SK-N-SH treated with all-trans-retinoic acid at 6 μM for 48 hours (cell line): ENCODE data around the gene PPARA.

Experiments
- ARNTL ChIP-seq: fragments of 450-650 bp; formaldehyde crosslinking; IDR thresholded peaks from 2 replicates; pipeline ENCODE4 v1.5.0; 2020; ENCODE audit warnings: low read depth, mild to moderate bottlenecking, moderate library complexity, borderline replicate concordance
- CSDC2 ChIP-seq: fragments of 250-450 bp; sonication (Bioruptor Pico); IDR thresholded peaks from 2 replicates; pipeline ENCODE4 v1.5.0; 2020; ENCODE audit warnings: mild to moderate bottlenecking, moderate library complexity
- OSR1 ChIP-seq: fragments of 250-450 bp; sonication (Bioruptor Pico); IDR thresholded peaks from 2 replicates; pipeline ENCODE4 v1.8.0; 2022; ENCODE audit warnings: moderate library complexity, mild to moderate bottlenecking, inconsistent platforms
- RARB ChIP-seq: fragments of 250-450 bp; sonication (Bioruptor Pico); IDR thresholded peaks from 2 replicates; pipeline ENCODE4 v1.8.0; 2021; ENCODE audit warnings: mild to moderate bottlenecking, moderate library complexity
- SNAI2 ChIP-seq: fragments of 250-450 bp; sonication (Bioruptor Pico); IDR thresholded peaks from 2 replicates; pipeline ENCODE4 v1.5.0; 2020; ENCODE audit warnings: mild to moderate bottlenecking, moderate library complexity
- TCF4 ChIP-seq: fragments of 250-450 bp; sonication (Bioruptor Pico); IDR thresholded peaks from 2 replicates; pipeline ENCODE4 v1.8.0; 2021; ENCODE audit warnings: mild to moderate bottlenecking, moderate library complexity, borderline replicate concordance
- ZC3H10 ChIP-seq: fragments of 250-450 bp; sonication (Bioruptor Pico); IDR thresholded peaks from 2 replicates; pipeline ENCODE4 v1.5.1; 2021; ENCODE audit warnings: mild to moderate bottlenecking, moderate library complexity
- ZFP3 ChIP-seq: fragments of 250-450 bp; sonication (Bioruptor Pico); IDR thresholded peaks from 2 replicates; pipeline ENCODE4 v1.5.0; 2020; ENCODE audit warnings: mild to moderate bottlenecking, moderate library complexity
- ZFP30 ChIP-seq: fragments of 450-650 bp; formaldehyde crosslinking; IDR thresholded peaks from 2 replicates; pipeline ENCODE4 v1.5.0; 2022; ENCODE audit warnings: mild to moderate bottlenecking, moderate library complexity
- ZNF70 ChIP-seq: fragments of 450-650 bp; formaldehyde crosslinking; IDR thresholded peaks from 2 replicates; pipeline ENCODE4 v1.5.0; 2020; ENCODE audit warnings: mild to moderate bottlenecking, moderate library complexity
- TF ChIP-seq, protein P1 (sequence below): fragments of 250-450 bp; sonication (Bioruptor Pico); IDR thresholded peaks from 2 replicates; pipeline ENCODE4 v1.5.1; 2020; ENCODE audit warnings: low read depth, mild to moderate bottlenecking, moderate library complexity
- TF ChIP-seq, protein P2 (sequence below): fragments of 250-450 bp; sonication (Bioruptor Pico); IDR thresholded peaks from 2 replicates; pipeline ENCODE4 v1.8.0; 2021; ENCODE audit warnings: low read depth, mild to moderate bottlenecking, moderate library complexity, borderline replicate concordance
- TF ChIP-seq, protein P3 (sequence below): fragments of 250-450 bp; sonication (Bioruptor Pico); IDR thresholded peaks from 2 replicates; pipeline ENCODE4 v1.8.0; 2020; ENCODE audit warnings: mild to moderate bottlenecking, moderate library complexity, borderline replicate concordance

DNA sequence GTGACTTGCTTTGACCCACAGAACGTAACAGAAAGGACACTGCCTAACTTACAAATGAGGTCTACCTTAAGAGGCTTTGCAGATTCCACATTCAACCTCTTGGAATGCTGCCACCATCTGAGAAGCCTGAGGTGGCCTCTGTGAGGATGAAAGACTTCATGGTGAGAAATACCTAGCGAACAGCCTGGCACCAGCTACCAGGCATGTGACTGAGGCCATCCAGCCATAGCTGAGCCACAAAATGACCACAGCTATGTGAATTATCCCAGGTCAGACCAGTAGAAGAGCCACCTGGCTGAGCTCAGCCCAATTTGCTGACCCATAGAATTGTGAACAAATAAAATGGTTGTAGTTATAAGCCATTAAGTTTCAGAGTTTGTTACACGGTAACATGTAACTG is 37.5 kb downstream of the PPARA start:
- TF ChIP-seq ZFP3 (CRISPR knock-in tag) (no peak), ARNTL (CRISPR knock-in tag) (no peak), RARB (CRISPR knock-in tag) (no peak), OSR1 (no peak), ZNF70 (no peak), TCF4 (CRISPR knock-in tag) (no peak), SNAI2 (CRISPR knock-in tag) (no peak), ZC3H10 (CRISPR knock-in tag) (no peak), ZFP30 (no peak), CSDC2 (CRISPR knock-in tag) (no peak)
- TF ChIP-seq, protein P1, sequence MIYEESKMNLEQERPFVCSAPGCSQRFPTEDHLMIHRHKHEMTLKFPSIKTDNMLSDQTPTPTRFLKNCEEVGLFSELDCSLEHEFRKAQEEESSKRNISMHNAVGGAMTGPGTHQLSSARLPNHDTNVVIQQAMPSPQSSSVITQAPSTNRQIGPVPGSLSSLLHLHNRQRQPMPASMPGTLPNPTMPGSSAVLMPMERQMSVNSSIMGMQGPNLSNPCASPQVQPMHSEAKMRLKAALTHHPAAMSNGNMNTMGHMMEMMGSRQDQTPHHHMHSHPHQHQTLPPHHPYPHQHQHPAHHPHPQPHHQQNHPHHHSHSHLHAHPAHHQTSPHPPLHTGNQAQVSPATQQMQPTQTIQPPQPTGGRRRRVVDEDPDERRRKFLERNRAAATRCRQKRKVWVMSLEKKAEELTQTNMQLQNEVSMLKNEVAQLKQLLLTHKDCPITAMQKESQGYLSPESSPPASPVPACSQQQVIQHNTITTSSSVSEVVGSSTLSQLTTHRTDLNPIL (CRISPR knock-in tag) = no peak
- TF ChIP-seq, protein P2, sequence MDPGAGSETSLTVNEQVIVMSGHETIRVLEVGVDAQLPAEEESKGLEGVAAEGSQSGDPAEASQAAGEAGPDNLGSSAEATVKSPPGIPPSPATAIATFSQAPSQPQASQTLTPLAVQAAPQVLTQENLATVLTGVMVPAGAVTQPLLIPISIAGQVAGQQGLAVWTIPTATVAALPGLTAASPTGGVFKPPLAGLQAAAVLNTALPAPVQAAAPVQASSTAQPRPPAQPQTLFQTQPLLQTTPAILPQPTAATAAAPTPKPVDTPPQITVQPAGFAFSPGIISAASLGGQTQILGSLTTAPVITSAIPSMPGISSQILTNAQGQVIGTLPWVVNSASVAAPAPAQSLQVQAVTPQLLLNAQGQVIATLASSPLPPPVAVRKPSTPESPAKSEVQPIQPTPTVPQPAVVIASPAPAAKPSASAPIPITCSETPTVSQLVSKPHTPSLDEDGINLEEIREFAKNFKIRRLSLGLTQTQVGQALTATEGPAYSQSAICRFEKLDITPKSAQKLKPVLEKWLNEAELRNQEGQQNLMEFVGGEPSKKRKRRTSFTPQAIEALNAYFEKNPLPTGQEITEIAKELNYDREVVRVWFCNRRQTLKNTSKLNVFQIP = no peak
- TF ChIP-seq, protein P3, sequence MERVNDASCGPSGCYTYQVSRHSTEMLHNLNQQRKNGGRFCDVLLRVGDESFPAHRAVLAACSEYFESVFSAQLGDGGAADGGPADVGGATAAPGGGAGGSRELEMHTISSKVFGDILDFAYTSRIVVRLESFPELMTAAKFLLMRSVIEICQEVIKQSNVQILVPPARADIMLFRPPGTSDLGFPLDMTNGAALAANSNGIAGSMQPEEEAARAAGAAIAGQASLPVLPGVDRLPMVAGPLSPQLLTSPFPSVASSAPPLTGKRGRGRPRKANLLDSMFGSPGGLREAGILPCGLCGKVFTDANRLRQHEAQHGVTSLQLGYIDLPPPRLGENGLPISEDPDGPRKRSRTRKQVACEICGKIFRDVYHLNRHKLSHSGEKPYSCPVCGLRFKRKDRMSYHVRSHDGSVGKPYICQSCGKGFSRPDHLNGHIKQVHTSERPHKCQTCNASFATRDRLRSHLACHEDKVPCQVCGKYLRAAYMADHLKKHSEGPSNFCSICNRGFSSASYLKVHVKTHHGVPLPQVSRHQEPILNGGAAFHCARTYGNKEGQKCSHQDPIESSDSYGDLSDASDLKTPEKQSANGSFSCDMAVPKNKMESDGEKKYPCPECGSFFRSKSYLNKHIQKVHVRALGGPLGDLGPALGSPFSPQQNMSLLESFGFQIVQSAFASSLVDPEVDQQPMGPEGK (CRISPR knock-in tag) = no peak
